ENCODE data around the gene USP15. TPM values are rescaled to one million over a fixed set of nuclear protein-coding genes. Genes with fewer than 3 reads are reported as not detected.
A peak's percentile ranks its signal among the peaks of the same experiment; 100 is the strongest.

The USP15 gene
- total RNA-seq, 1 experiment from 2014 or later, result 25.8 TPM

DNA sequence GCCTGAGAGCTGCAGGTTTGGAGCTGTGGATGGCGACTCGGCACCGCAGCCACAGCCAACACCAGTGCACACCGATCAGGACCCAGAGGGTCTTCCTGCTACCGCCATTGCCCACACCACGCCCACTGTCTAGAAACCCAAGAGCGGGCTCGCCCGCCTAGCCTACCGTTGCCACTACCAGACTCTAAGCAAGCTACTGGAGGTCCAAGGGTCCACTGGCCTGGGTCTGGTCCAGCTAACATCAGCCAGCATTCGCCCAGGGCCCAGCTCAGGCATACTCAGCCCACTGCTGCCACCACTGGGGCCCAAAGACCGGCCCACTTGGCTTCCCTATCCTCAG is 175.9 kb downstream of the USP15 start:
- ChIA-PET CTCF (no interaction called here), POLR2A (ENCODE audit: unreplicated experiment) (no interaction called here)
- no peak overlapping the region for H3K27ac ChIP-seq
- no peaks in the 10 kb centered on the region for H3K9me2 ChIP-seq (ENCODE audit: insufficient read depth)
- no peak overlapping the region for H3K4me2 ChIP-seq
- H3K9me3 ChIP-seq (ENCODE audit: insufficient read depth, low read depth), result no peaks in the 10 kb centered on the region
- H4K20me1 ChIP-seq (ENCODE audit: insufficient read depth), result no peaks in the 10 kb centered on the region
- no TSS peak for BruUV-seq (replicated peaks)
- TF ChIP-seq, protein P1, sequence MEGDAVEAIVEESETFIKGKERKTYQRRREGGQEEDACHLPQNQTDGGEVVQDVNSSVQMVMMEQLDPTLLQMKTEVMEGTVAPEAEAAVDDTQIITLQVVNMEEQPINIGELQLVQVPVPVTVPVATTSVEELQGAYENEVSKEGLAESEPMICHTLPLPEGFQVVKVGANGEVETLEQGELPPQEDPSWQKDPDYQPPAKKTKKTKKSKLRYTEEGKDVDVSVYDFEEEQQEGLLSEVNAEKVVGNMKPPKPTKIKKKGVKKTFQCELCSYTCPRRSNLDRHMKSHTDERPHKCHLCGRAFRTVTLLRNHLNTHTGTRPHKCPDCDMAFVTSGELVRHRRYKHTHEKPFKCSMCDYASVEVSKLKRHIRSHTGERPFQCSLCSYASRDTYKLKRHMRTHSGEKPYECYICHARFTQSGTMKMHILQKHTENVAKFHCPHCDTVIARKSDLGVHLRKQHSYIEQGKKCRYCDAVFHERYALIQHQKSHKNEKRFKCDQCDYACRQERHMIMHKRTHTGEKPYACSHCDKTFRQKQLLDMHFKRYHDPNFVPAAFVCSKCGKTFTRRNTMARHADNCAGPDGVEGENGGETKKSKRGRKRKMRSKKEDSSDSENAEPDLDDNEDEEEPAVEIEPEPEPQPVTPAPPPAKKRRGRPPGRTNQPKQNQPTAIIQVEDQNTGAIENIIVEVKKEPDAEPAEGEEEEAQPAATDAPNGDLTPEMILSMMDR (conservative IDR thresholded peaks at IDR 0.05), result no peak
- TF ChIP-seq EZH2 (IDR thresholded peaks at IDR 0.05; ENCODE audit: low read depth), result no peak
- no peaks in the 10 kb centered on the region for H3K27me3 ChIP-seq (ENCODE audit: insufficient read depth, low read depth)
- H3K79me2 ChIP-seq (ENCODE audit: low read depth), result no peaks in the 10 kb centered on the region
- no peak overlapping the region for H2AFZ ChIP-seq
- H3K36me3 ChIP-seq (ENCODE audit: low read depth), result no peaks in the 10 kb centered on the region
- DNase-seq, result no peak
- H3K4me3 ChIP-seq, result no peak overlapping the region
- intact Hi-C loops (cut with micrococcal nuclease; ENCODE audit: unreplicated experiment), result loop anchor here (5.0 kb wide), 1 partner anchor 376 kb away; no protein-coding TSS in a partner anchor
- no peaks in the 10 kb centered on the region for H3F3A ChIP-seq (ENCODE audit: insufficient read depth, low read depth)
- H3K4me1 ChIP-seq (replicated peaks; ENCODE audit: insufficient read depth), result no peaks in the 10 kb centered on the region

DNA sequence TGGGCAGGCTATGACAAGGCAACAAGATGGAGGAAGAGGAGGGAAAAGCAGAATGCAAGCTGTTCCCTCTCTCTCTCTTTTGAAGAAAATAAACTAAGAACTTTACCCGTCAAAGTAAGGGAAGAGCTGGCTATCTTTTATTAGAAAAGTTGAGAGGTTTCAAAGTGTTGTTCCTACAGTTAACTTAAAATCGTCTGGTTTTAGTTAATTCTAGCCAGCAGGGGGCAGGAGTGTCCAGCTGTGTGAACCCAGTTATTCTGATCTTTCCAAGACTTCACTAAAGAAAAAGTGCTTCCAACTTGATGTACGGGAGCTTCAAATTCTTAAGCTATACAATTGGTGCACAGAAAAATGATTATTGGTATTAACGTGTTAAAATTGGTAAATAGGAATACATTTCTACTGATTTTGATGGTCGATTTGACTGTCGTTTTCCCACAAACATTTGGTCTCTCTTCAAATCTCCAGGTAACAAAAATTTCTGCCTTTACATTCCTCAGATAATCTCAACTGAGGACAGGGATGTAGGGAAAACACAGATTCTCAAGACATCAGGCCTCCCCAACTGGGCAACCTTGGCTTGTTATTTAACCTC is 178.0 kb downstream of the USP15 start:
- H3K9me3 ChIP-seq (ENCODE audit: insufficient read depth, low read depth), result no peaks in the 10 kb centered on the region; the same call in 1 of the 2 replicates
- H3K4me1 ChIP-seq (replicated peaks; ENCODE audit: insufficient read depth), result no peaks in the 10 kb centered on the region
- no peaks in the 10 kb centered on the region for H3F3A ChIP-seq (ENCODE audit: insufficient read depth, low read depth)
- H3K4me3 ChIP-seq, result no peak overlapping the region
- H2AFZ ChIP-seq, result 0 out of 2 replicates have a peak overlapping the region, but pooled peaks have one; percentile 26
- intact Hi-C loops (cut with micrococcal nuclease; ENCODE audit: unreplicated experiment), result loop anchor here (1.0 to 5.0 kb wide), 4 partner anchors 356 to 631 kb away; no protein-coding TSS in a partner anchor
- BruUV-seq (replicated peaks), result no TSS peak
- no peaks in the 10 kb centered on the region for H4K20me1 ChIP-seq (ENCODE audit: insufficient read depth)
- H3K27me3 ChIP-seq (ENCODE audit: insufficient read depth, low read depth), result no peaks in the 10 kb centered on the region
- H3K79me2 ChIP-seq (ENCODE audit: low read depth), result no peaks in the 10 kb centered on the region
- TF ChIP-seq, protein P1 (conservative IDR thresholded peaks at IDR 0.05), result peak; percentile 86
- no peak for TF ChIP-seq EZH2 (IDR thresholded peaks at IDR 0.05; ENCODE audit: low read depth)
- H3K36me3 ChIP-seq (ENCODE audit: low read depth), result no peaks in the 10 kb centered on the region
- H3K27ac ChIP-seq, result no peak overlapping the region
- ChIA-PET CTCF (interaction anchor here (0.5 to 1.1 kb wide), 4 partner anchors 221 to 631 kb away, joined by 3 to 7 read pairs (median 4); no protein-coding TSS in a partner anchor), POLR2A (ENCODE audit: unreplicated experiment) (no interaction called here)
- no peaks in the 10 kb centered on the region for H3K9me2 ChIP-seq (ENCODE audit: insufficient read depth)
- no peak overlapping the region for H3K4me2 ChIP-seq
- DNase-seq, result peak in 1 of 2 experiments; percentile 29

DNA sequence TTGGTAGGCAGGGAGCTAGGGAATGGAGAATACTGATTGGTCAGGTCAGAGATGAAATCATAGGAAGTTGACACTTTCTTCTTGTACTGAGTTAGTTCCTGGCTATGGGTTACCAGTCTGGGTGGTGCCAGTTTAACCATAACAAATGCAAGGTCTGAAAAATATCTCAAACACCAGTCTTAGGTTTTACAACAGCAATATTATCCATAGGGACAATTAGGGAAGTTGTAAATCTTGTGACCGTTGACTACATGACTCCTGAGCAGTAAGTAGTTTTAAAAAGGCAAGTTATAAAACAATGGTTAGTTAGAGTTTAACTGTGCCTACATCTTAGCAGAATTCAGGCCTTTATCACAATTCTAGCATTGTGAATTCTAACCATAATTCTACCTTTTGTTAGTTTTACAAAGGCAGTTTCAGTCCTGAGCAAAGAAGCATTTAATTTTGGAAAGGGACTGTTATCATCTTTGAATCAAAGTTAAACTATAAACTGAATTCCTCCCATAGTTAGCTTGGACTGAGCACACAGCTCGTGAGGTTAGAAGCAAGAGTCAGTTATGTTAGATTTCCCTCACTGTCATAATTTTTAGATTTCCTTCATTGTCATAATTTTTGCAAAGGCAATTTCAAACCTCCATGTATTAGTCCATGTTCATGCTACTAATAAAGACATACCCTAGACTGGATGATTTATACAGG is 186.7 kb downstream of the USP15 start:
- Histone ChIP-seq H3K9me2 (ENCODE audit: insufficient read depth) (no peaks in the 10 kb centered on the region), H3K79me2 (ENCODE audit: low read depth) (no peaks in the 10 kb centered on the region), H2AFZ (no peak overlapping the region), H3K4me2 (no peak overlapping the region), H3K9me3 (ENCODE audit: insufficient read depth, low read depth) (no peaks in the 10 kb centered on the region; the same call in 1 of the 2 replicates), H3F3A (ENCODE audit: insufficient read depth, low read depth) (no peaks in the 10 kb centered on the region), H3K36me3 (ENCODE audit: low read depth) (no peaks in the 10 kb centered on the region), H3K27ac (no peak overlapping the region), H3K4me1 (replicated peaks; ENCODE audit: insufficient read depth) (no peaks in the 10 kb centered on the region), H4K20me1 (ENCODE audit: insufficient read depth) (no peaks in the 10 kb centered on the region), H3K27me3 (ENCODE audit: insufficient read depth, low read depth) (no peaks in the 10 kb centered on the region), H3K4me3 (no peak overlapping the region)
- POLR2A ChIA-PET (ENCODE audit: unreplicated experiment), result interaction anchor here (0.6 kb wide), 1 partner anchor 42 kb away, joined by 3 read pairs; no protein-coding TSS in a partner anchor
- BruUV-seq (replicated peaks), result no TSS peak
- no peak for TF ChIP-seq EZH2 (IDR thresholded peaks at IDR 0.05; ENCODE audit: low read depth)
- CTCF ChIA-PET, result no interaction called here
- DNase-seq, result no peak
- intact Hi-C loops (cut with micrococcal nuclease; ENCODE audit: unreplicated experiment), result no loop called here

Data from PC-9 (cell line).